ENCODE data around the gene MDM4.

GRCh38 chr1:204528241-204528640 is 12.0 kb downstream of the MDM4 start:
- no peak for TF ChIP-seq CTCF (conservative IDR thresholded peaks at IDR 0.05 in 1 of 2, IDR thresholded peaks at IDR 0.05 in 1 of 2; ENCODE audit: low read depth in 1 of 2, low read length in 2 of 2)
- TF ChIP-seq EZH2 (IDR thresholded peaks at IDR 0.05; ENCODE audit: low read length, missing control alignments) = no peak

All from fibroblast of lung (primary cell).